CD1c-positive myeloid dendritic cell (primary cell): Measurements from ENCODE around the gene STARD5.
A peak's percentile ranks its signal among the peaks of the same experiment; 100 is the strongest.

ENCODE experiments used
- DNase-seq: peaks from one replicate; pipeline ENCODE4 v3.0.0-alpha.2; 2016; ENCODE audit errors: extremely low spot score

Gene STARD5

GRCh38 chr15:81293728-81294515 lies 30.0 kb downstream of the STARD5 start:
- DNase-seq, result peak; percentile 88

DNA sequence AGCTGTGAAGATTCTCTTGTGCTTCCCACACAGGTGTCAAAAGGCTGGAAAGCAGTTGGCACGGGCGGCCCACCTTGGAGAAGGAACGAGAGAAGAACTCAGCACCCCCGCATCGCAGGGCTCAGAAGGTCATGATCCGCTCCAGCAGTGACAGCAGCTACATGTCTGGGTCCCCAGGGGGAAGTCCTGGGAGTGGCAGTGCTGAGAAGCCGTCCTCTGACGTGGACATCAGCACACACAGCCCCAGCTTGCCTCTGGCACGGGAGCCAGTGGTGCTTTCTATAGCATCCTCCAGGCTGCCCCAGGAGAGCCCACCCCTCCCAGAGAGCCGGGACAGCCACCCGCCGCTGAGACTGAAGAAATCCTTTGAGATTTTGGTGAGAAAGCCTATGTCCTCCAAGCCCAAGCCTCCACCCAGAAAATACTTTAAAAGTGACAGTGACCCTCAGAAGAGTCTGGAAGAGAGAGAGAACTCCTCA lies 31.4 kb downstream of the STARD5 start:
- DNase-seq, result peak; percentile 38

DNA sequence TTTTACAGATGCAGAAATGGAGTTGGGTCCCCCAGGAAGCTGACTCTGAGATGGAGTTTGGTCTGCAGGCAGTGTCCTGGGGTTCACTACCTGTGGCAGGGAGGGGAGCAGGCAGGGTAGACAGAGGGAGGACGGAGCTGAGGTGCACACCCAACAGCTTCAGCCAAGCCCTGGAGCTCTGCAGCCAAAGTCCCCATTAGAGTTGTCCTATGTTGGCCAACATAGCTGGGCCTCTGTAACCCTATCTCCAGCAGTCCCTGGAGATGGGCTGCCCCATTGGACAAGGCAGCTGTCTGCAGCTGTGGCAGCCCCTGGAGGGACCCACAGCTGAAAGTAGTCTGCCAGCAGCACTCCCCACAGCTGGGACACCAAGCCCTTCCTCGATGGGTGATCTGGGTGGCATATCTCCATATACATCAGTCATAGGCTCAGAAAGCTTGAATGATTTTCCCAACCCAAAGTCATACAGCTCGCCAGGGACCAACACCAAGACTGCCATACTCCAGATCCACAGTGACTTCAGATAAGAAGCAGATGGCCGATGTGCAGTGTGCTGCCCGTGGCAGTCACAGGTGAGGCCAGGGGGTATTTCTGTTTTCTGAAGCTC lies 31.9 kb downstream of the STARD5 start:
- DNase-seq, result no peak

GRCh38 chr15:81289910-81290309 lies 34.0 kb downstream of the STARD5 start:
- no peak for DNase-seq

DNA sequence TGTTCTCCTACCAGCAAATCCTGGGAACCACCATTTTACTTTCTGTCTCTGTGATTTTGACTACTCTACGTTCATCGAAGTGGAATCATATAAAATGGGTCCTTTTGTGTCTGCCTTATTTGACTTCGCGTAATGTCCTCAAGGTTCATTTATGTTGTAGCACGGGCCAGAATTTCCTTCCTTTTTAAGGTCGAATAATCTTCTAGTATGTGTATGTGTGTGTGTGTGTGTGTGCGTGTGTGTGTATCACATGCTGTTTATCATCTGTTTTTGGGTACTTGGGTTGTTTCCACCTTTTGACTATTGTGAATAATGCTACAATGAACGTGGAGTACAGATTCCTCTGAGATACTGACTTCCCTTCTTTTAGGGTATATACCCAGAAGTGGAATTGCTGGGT lies 35.3 kb downstream of the STARD5 start:
- no peak for DNase-seq

GRCh38 chr15:81288040-81288439 lies 35.9 kb downstream of the STARD5 start:
- no peak for DNase-seq

GRCh38 chr15:81286621-81287121 lies 37.3 kb downstream of the STARD5 start:
- peak; percentile 67 for DNase-seq

- DNase-seq, result no peak
These were observed 38.5 kb downstream of the STARD5 start for GRCh38 chr15:81285461-81285860.

GRCh38 chr15:81284256-81285031 lies 39.5 kb downstream of the STARD5 start:
- DNase-seq, result peak; percentile 47

- no peak for DNase-seq
These were observed 41.0 kb downstream of the STARD5 start for GRCh38 chr15:81282911-81283310.

DNA sequence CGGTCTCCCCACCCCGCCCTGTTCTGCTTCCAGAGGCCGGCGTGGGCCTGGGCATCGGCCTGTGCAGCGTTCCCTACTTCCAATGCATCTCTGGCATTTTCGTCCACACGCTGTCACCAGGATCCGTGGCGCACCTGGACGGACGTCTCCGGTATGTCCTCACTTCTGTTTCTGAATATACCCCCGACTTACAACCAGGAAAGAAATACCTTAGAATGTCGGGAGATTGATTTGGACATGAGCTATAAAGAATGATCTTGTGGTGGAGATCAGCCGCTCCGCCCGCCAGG lies 41.4 kb downstream of the STARD5 start:
- no peak for DNase-seq

- DNase-seq, result no peak
These were observed 42.0 kb downstream of the STARD5 start for GRCh38 chr15:81281766-81282605.

- no peak for DNase-seq
These were observed 42.5 kb downstream of the STARD5 start for GRCh38 chr15:81281456-81281735.

DNA sequence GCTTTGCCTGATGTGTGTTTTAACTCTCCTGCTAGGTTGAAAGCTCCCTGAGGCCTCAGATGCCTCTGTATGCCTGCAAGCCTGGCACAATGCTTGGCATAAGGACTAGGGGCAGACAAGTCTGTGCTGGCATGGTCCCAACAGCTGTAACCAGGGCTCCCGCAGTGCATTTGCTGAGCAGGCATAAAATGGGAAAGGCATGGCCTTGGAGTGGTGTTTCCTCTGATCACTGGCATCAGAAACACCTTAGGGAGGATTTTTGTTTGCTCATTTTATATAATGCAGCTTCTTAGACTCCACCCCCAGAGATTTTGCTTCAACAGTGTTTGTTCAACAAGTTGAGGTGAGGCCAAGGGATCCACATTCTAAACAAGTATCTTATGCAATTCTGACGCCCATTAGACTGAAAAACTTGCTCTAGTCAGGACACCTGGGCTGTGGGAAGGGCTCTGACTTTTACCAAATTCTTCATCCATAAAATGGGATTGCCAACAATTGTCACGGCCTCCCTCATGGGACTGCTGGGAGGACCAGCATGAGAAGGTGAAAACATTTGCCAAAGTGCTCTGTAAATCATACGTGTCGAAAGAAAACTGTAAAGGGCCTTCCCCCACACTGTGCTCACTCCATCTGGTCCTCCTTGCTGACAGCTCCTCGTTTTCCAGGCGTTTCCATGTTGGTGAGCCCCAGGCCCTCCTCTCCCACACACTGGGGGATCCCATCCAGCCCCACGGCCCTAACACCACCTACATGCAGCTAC lies 43.1 kb downstream of the STARD5 start:
- no peak for DNase-seq

GRCh38 chr15:81279621-81280485 lies 44.1 kb downstream of the STARD5 start:
- no peak for DNase-seq

DNA sequence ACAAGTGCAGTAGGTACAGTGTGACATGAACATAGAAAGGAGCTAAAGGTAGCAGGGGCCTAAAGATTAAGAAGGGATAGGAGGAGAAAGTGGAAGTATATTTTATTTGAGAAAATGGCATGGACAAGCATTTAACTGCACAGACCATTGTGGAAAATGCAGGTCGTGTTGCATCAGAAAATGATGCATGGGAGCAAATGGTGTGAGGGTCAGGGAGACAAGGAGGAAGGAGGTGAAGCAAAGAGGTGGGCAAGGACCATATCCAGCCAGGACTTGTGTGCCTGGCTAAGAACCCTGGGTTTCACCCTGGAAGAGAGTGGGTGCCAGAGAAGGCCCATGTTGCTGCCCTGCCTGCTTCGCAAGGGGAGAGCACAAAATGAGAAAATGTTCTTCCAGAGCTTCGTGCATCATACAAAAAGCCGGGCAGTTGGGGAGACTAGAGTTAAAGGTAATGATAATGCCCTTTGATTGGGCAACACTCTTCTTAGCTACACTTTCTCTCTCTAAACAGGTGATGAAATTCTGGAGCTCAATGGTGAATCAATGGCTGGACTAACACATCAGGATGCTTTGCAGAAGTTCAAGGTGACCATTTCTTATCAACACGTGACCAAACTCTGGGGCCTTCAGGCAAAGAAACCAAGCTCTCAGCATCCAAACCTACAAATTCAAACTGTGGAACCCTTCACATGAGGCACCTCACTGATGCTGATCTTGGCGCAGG lies 45.5 kb downstream of the STARD5 start:
- no peak for DNase-seq

GRCh38 chr15:81277851-81278250 lies 46.1 kb downstream of the STARD5 start:
- no peak for DNase-seq

GRCh38 chr15:81276967-81277366 lies 47.0 kb downstream of the STARD5 start:
- DNase-seq, result no peak

DNA sequence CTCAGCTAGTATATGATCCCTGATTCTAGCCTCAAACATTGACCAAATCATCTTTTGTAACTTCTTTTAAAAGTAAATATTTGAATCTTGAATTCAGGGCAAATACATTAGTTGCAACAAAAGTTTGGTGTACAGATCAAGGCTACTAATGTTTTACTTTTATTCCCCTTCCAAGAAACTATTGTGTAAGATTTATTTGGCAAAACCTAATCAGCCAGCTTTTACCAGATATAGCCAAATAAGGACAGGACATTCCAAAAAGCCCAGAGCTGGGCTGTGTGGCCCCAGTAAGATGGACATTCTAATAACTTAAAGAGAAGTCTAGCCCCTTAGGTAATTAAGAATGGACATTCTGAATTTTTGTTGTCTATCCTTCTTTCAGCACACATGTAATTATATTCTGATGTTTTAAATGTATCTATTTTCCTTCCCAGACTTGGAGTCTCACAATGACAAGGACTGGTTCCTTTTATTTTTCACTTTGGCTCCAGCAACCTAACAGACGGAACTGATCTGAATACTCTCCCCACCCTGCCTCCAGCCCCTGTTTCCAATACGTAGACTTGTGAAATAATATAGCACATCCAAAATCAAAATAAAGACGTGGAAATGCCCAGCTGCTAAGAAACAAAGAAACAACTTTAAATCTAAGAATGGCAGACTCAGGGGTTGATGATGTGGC lies 48.1 kb downstream of the STARD5 start:
- DNase-seq, result no peak
